GM10266 (cell line): ENCODE data around the gene TBX10.

Experiments used
- DNase-seq: peaks from one replicate; pipeline ENCODE4 v3.0.0; 2012; ENCODE audit errors: extremely low spot score
- TF ChIP-seq, protein P1 (sequence below): IDR thresholded peaks from 2 replicates; pipeline ENCODE4 v1.5.1; 2012; ENCODE audit warnings: mild to moderate bottlenecking, low read depth; ENCODE audit not compliant: control insufficient read depth, insufficient read depth; ENCODE audit errors: missing control alignments

The TBX10 gene

DNA sequence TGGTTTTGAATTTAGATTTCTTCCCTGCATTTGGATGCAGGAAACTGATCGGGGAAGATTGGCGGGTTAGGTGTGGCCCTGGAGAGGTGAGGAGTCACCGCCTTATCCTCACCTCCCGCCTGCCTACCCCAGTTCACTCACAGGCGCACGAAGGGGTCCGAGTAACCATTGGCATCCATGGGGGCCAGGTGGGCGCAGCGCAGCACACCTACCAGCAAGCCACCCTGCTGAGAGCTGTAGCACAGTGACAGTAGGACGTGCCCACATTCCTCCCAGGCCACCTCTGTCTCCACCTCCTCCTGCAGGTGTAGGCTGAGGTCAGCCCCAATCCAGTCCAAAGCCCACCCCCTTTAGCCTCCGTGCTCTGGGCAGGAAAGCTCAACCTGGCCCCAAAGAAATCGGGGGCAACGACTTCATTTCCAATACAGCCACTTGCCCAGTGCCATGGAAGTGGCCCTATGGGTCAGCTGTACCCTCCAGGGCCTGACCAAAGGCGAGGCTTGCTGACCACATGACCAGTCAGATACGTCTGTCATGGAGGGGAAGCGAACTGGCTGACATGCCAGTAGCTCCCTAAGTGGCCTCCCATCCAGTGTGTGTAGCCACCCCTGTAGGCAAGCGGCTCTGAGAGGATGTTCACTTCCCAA lies 26.1 kb downstream of the TBX10 start:
- TF ChIP-seq, protein P1, sequence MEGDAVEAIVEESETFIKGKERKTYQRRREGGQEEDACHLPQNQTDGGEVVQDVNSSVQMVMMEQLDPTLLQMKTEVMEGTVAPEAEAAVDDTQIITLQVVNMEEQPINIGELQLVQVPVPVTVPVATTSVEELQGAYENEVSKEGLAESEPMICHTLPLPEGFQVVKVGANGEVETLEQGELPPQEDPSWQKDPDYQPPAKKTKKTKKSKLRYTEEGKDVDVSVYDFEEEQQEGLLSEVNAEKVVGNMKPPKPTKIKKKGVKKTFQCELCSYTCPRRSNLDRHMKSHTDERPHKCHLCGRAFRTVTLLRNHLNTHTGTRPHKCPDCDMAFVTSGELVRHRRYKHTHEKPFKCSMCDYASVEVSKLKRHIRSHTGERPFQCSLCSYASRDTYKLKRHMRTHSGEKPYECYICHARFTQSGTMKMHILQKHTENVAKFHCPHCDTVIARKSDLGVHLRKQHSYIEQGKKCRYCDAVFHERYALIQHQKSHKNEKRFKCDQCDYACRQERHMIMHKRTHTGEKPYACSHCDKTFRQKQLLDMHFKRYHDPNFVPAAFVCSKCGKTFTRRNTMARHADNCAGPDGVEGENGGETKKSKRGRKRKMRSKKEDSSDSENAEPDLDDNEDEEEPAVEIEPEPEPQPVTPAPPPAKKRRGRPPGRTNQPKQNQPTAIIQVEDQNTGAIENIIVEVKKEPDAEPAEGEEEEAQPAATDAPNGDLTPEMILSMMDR, result no peak
- DNase-seq, result no peak

DNA sequence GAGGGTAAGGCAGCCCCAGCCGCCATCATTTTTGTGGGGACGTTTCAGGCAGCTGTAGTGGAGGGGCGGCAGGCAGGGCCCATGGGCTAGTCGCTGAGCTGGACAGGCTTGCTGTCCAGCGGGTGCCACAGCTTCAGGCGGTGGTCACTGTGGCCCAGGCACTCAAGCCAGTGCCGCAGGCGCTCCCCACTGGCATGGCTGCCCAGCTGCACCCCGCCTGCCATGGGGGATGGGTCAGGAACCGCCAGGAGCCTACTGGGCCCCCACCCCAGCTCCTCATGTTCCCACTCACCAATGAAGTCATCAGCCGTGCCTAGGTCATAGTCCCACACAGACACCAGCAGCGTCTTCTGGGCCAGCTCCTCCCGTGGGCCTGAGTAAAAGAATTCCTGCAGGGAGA lies 26.8 kb downstream of the TBX10 start:
- DNase-seq, result no peak
- TF ChIP-seq, protein P1, result no peak

DNA sequence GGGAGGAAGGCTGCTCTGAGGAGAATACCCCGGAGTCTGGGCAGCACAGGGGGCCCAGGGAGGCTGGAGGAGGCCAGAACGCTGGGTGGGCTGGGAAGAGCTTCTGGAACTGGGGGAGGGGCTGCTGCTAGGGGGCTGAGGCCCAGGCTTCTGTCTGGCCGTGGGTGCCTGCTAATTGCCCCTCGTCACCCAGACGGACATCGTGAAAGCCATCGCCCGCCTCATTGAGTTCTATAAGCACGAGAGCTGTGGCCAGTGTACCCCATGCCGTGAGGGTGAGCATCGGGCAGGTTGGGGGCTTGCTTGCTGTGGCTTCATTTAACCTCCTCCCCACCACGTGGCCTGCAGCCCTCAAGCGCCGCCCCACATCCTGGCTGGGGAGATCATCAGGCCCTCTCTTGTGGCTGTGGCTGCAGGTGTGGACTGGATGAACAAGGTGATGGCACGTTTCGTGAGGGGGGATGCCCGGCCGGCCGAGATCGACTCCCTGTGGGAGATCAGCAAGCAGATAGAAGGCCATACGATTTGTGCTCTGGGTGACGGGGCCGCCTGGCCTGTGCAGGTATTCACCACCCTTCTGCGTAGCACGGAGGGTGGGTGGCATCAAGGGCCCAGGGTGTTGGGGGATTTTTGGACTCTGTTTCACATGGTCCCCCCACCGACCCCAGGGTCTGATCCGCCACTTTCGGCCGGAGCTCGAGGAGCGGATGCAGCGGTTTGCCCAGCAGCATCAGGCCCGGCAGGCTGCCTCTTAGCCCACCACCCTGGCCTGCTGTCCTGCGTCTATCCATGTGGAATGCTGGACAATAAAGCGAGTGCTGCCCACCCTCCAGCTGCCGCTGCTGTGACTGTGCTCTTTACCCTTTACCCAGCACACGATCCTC lies 27.6 kb downstream of the TBX10 start:
- TF ChIP-seq, protein P1, result no peak
- no peak for DNase-seq

DNA sequence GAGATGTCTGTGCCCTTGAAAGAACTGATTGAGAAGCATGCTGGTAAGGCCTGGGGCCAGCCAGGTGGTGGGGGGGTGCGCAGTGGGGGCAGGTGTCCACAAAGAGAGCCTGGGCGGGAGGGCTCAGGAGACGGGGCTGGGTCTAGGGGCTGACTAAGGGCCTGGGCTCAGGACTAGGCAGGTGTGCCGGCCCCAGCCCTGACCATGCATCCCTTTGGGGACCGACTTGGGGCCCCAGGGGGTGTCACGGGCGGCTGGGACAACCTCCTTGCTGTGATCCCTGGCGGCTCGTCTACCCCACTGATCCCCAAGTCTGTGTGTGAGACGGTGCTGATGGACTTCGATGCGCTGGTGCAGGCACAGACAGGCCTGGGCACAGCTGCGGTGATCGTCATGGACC lies 28.4 kb downstream of the TBX10 start:
- no peak for DNase-seq
- TF ChIP-seq, protein P1, result no peak

DNA sequence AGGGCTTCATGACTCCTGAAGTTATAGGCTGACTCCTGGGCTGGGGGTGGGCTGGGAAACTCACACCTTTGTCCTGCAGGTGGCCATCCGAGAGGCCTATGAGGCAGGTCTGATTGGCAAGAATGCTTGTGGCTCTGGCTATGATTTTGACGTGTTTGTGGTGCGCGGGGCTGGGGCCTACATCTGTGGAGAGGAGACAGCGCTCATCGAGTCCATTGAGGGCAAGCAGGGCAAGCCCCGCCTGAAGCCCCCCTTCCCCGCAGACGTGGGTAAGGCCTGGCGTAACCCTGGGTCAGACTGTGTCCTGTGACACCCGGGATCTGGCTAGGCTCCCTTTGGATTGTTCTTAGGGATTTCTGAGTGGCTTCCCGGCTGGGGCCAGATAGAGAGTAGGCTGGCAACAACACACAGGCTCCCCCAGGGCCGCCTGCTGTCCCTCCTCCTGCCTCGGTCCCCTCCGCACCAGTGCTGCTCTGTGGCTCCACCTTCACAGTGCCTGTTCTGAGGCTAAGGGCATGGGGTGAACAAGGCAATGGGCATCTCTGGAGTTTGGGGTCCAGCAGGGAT lies 29.2 kb downstream of the TBX10 start:
- no peak for DNase-seq
- TF ChIP-seq, protein P1, result no peak

DNA sequence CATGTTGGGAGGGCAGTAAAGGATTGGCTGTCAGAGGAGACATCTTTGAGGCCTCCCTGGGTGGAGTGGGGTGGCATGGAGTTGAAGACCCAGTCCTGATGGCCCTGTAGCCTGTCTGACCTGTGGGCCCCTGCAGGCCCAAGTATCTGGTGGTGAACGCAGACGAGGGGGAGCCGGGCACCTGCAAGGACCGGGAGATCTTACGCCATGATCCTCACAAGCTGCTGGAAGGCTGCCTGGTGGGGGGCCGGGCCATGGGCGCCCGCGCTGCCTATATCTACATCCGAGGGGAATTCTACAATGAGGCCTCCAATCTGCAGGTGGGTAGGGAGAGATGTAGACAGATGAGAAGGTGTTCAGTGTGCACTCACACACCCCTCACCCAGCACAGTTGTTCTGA lies 30.2 kb downstream of the TBX10 start:
- no peak for DNase-seq
- TF ChIP-seq, protein P1, result no peak

DNA sequence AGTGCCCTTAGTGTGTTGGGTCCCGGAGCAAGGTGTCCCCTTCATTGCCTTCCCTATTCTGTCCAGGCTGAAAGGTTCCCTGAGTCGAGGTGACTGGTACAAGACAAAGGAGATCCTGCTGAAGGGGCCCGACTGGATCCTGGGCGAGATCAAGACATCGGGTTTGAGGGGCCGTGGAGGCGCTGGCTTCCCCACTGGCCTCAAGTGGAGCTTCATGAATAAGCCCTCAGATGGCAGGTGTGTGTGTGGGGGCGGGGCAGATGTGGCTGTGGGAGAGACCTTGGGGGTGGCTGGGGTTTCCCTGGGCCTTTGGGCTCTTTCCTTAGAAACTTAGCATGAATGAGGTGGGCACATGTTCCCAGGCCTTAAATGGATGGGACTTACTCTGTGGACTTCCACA lies 31.1 kb downstream of the TBX10 start:
- TF ChIP-seq, protein P1, result no peak
- no peak for DNase-seq
